ENCODE measurements around the gene EIF2AK3. TPM values are rescaled to one million over a fixed set of nuclear protein-coding genes. Genes with fewer than 3 reads are reported as not detected.
A peak's percentile ranks its signal among the peaks of the same experiment; 100 is the strongest.

The EIF2AK3 gene
- total and polyA plus RNA-seq, 2 experiments from 2014 or later: 19.5 to 41.9 TPM

DNA sequence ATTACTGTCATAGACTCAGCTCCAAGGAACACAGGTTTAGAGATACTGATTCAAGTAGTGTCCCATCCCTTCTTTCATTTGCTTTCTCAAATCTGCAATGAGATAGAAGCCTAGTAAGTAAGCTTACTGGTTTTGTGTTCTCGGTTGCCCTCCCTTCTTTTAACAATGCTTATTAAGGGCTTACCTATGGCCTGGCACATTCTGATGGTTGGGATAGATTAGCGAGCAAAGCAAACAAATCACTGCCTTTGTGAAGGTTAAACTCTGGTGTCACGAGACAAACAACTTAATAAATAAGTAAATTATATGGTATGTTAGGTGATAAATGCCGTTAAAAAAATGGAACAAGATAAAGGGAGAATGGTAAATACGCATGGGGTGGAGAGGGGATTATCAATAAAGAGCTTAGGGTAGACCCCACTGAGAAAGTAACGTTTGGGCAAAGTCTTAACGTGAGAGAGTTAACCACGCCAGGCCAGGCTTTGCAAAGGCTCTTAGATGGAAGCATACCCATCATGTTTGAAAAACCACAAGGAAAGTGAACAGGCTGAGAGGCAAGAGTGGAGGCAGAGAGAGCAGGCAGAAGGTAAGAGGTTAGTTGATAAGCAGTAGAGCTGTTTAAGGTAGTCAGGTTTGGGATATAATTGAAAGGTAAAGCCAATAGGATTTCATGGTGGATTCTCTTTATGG is 31.0 kb downstream of the EIF2AK3 start:
- H3K36me3 ChIP-seq (replicated peaks; ENCODE audit: insufficient read depth, low read depth): no peaks in the 10 kb centered on the region
- no peaks in the 10 kb centered on the region for H4K20me1 ChIP-seq (ENCODE audit: insufficient read depth, poor library complexity, severe bottlenecking)
- H3K4me3 ChIP-seq: no peak overlapping the region
- H3K4me2 ChIP-seq: peak overlapping the region; percentile 21
- TF ChIP-seq EZH2phosphoT487 (IDR thresholded peaks at IDR 0.05; ENCODE audit: low read depth, severe bottlenecking, unreplicated experiment): no peak
- no peak overlapping the region for H2AFZ ChIP-seq
- H3K79me2 ChIP-seq: peaks cover 23% of the 10 kb centered on the region
- no peaks in the 10 kb centered on the region for H3K27me3 ChIP-seq
- 53% methylated on average over 8 of the region's 8 CpGs for WGBS (ENCODE audit: low lambda C conversion rate, missing lambda C conversion rate)
- peak overlapping the region; percentile 59 for H3K27ac ChIP-seq
- DNase-seq (ENCODE audit: low spot score): peak; percentile 37
- H3K9me2 ChIP-seq (replicated peaks; ENCODE audit: insufficient read depth): no peaks in the 10 kb centered on the region
- no peaks in the 10 kb centered on the region for H3K9me3 ChIP-seq (ENCODE audit: low read depth)
- peaks cover 10% of the 10 kb centered on the region for H3K4me1 ChIP-seq (ENCODE audit: insufficient read depth)

DNA sequence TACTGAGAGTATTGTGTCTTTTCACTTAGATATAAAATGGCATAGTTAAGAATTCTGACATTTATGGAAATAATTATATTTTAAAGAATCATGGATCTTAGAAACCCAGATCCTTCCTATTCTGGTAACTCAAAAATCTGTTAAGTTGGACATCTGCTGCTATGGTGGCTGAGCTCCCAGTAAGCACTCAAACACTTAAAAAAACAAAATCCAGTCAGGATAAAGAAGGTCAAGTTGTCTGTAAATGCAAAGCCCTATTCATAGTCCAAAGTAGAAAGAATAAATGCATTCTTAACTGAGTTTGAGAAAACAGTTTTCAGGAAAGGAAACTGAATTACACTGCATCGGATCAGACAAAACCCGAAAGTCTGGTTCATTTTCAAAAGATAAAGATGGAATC is 35.6 kb downstream of the EIF2AK3 start:
- Histone ChIP-seq H3K27me3 (no peaks in the 10 kb centered on the region), H2AFZ (no peak overlapping the region), H3K4me2 (no peak overlapping the region), H3K4me1 (ENCODE audit: insufficient read depth) (no peaks in the 10 kb centered on the region), H3K9me3 (ENCODE audit: low read depth) (no peaks in the 10 kb centered on the region), H4K20me1 (ENCODE audit: insufficient read depth, poor library complexity, severe bottlenecking) (no peaks in the 10 kb centered on the region), H3K9me2 (replicated peaks; ENCODE audit: insufficient read depth) (no peaks in the 10 kb centered on the region), H3K36me3 (replicated peaks; ENCODE audit: insufficient read depth, low read depth) (no peaks in the 10 kb centered on the region), H3K27ac (peak overlapping the region; percentile 6), H3K79me2 (peaks cover 7% of the 10 kb centered on the region), H3K4me3 (no peak overlapping the region)
- no peak for TF ChIP-seq EZH2 (IDR thresholded peaks at IDR 0.05; ENCODE audit: borderline replicate concordance)
- no peak for TF ChIP-seq EZH2phosphoT487 (IDR thresholded peaks at IDR 0.05; ENCODE audit: low read depth, severe bottlenecking, unreplicated experiment)
- TF ChIP-seq CTCF (IDR thresholded peaks at IDR 0.05; ENCODE audit: poor library complexity): no peak
- DNase-seq (ENCODE audit: low spot score): no peak
- 89% methylated on average over 2 of the region's 2 CpGs for WGBS (ENCODE audit: low lambda C conversion rate, missing lambda C conversion rate)

DNA sequence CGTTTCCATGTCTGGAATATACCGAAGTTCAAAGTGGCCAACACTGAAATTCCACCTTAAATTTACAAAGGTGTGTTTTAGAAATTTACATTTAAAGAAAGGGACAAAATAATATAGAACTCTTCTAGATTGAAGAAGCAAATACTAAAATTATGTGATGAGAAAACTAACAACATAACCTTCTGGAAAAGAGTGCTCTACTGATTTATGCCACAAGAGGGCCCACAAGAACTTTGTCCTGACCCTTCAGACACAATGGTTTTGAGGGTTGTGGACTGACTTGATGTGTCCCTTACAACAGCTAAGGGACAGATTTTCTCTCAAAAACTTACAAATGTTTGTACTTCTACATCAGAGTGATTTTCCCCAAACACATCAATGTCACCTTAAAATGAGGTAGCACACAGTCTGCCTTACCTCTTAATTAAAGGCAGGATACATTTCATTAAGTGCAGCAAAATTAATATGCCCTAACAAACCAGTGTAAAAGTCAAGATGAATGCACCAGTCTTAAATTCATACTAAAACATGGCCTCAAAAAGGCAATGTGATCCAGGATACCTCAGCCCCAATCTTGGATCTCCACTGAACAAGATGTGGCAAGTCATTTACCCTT is 36.2 kb downstream of the EIF2AK3 start:
- H3K36me3 ChIP-seq (replicated peaks; ENCODE audit: insufficient read depth, low read depth): no peaks in the 10 kb centered on the region
- H3K4me3 ChIP-seq: no peak overlapping the region
- H3K79me2 ChIP-seq: peaks cover 7% of the 10 kb centered on the region
- WGBS (ENCODE audit: low lambda C conversion rate, missing lambda C conversion rate): 93% methylated on average over 2 of the region's 2 CpGs
- peak; percentile 75 for DNase-seq (ENCODE audit: low spot score)
- no peaks in the 10 kb centered on the region for H3K9me3 ChIP-seq (ENCODE audit: low read depth)
- no peaks in the 10 kb centered on the region for H3K27me3 ChIP-seq
- TF ChIP-seq CTCF (IDR thresholded peaks at IDR 0.05; ENCODE audit: poor library complexity): peak; percentile 73
- TF ChIP-seq EZH2phosphoT487 (IDR thresholded peaks at IDR 0.05; ENCODE audit: low read depth, severe bottlenecking, unreplicated experiment): no peak
- TF ChIP-seq EZH2 (IDR thresholded peaks at IDR 0.05; ENCODE audit: borderline replicate concordance): no peak
- H3K9me2 ChIP-seq (replicated peaks; ENCODE audit: insufficient read depth): no peaks in the 10 kb centered on the region
- H3K4me1 ChIP-seq (ENCODE audit: insufficient read depth): no peaks in the 10 kb centered on the region
- H3K4me2 ChIP-seq: no peak overlapping the region
- H2AFZ ChIP-seq: no peak overlapping the region
- no peaks in the 10 kb centered on the region for H4K20me1 ChIP-seq (ENCODE audit: insufficient read depth, poor library complexity, severe bottlenecking)
- peak overlapping the region; percentile 6 for H3K27ac ChIP-seq

DNA sequence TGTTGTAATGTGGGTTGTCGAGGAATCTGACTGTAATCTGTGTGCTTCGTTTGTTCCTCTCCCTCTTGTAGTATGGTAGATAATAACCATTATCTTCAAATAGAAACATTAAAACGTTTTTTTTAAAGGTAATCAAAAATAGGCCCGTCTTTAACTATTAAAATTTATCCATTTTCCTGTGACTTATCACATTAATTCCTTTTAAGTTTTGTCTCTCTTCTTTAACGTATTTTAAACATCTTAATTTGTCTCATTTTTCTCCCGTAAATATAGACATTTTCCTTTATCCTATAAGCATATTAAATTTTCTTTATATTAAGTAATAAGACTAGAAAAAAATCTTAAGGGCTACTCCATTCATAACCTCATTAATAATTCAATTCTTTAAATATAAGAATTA is 41.3 kb downstream of the EIF2AK3 start:
- Histone ChIP-seq H3K27ac (no peak overlapping the region), H3K4me2 (no peak overlapping the region), H3K27me3 (no peaks in the 10 kb centered on the region), H3K36me3 (replicated peaks; ENCODE audit: insufficient read depth, low read depth) (no peaks in the 10 kb centered on the region), H3K9me2 (replicated peaks; ENCODE audit: insufficient read depth) (no peaks in the 10 kb centered on the region), H4K20me1 (ENCODE audit: insufficient read depth, poor library complexity, severe bottlenecking) (no peaks in the 10 kb centered on the region), H3K9me3 (ENCODE audit: low read depth) (no peaks in the 10 kb centered on the region), H3K79me2 (peaks cover 4% of the 10 kb centered on the region), H3K4me3 (no peak overlapping the region), H3K4me1 (ENCODE audit: insufficient read depth) (no peaks in the 10 kb centered on the region), H2AFZ (no peak overlapping the region)
- DNase-seq (ENCODE audit: low spot score): no peak
- TF ChIP-seq CTCF (IDR thresholded peaks at IDR 0.05; ENCODE audit: poor library complexity) (no peak), EZH2 (IDR thresholded peaks at IDR 0.05; ENCODE audit: borderline replicate concordance) (no peak), EZH2phosphoT487 (IDR thresholded peaks at IDR 0.05; ENCODE audit: low read depth, severe bottlenecking, unreplicated experiment) (no peak)
- 91% methylated on average over 6 of the region's 6 CpGs for WGBS (ENCODE audit: low lambda C conversion rate, missing lambda C conversion rate)
